ENCODE measurements around the gene MAPK8.

DNA sequence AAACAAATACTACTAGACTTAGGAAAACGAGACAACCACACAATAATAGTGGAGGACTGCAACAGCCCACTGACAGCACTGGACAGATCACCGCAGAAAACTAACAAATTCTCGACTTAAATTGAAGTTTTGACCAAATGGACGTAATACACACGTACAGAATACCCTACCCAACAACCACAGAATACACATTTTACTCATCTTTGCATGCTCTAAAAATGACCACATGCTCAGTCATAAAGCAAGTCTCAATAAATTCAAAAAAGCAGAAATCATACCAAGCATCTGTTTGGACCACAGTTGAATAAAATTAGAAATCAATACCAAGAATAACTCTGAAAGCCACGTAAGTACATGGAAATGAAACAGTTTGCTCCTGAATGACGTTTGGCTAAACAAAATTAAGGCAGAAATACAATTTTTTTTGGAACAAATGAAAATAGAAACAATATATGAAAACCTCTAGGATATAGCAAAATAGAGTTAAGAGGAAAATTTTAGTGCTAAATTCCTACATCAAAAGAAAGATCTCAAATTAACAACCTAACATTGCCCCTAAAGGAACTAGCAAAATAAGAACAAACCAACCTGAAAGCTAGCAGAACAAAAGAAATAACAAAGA is 30.6 kb downstream of the MAPK8 start:
- TF ChIP-seq EZH2 (IDR thresholded peaks at IDR 0.05; ENCODE audit: borderline replicate concordance, low read depth, low read length, severe bottlenecking), result no peak
- TF ChIP-seq, protein P1, sequence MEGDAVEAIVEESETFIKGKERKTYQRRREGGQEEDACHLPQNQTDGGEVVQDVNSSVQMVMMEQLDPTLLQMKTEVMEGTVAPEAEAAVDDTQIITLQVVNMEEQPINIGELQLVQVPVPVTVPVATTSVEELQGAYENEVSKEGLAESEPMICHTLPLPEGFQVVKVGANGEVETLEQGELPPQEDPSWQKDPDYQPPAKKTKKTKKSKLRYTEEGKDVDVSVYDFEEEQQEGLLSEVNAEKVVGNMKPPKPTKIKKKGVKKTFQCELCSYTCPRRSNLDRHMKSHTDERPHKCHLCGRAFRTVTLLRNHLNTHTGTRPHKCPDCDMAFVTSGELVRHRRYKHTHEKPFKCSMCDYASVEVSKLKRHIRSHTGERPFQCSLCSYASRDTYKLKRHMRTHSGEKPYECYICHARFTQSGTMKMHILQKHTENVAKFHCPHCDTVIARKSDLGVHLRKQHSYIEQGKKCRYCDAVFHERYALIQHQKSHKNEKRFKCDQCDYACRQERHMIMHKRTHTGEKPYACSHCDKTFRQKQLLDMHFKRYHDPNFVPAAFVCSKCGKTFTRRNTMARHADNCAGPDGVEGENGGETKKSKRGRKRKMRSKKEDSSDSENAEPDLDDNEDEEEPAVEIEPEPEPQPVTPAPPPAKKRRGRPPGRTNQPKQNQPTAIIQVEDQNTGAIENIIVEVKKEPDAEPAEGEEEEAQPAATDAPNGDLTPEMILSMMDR (IDR thresholded peaks at IDR 0.05; ENCODE audit: borderline replicate concordance, extremely low read depth, low read length, poor library complexity, severe bottlenecking), result no peak

Data from DND-41 (cell line).